CD4-positive, alpha-beta T cell (primary cell): ENCODE results near the gene RAB11FIP3. TPM values are rescaled to one million over a fixed set of nuclear protein-coding genes. Genes with fewer than 3 reads are reported as not detected.

Source experiments
- ATAC-seq: fragments of 200-7000 bp; cut with Tn5 transposase; one replicate; pipeline ENCODE4 v1.10.0; 2022; ENCODE audit warnings: mild to moderate bottlenecking; ENCODE audit not compliant: poor library complexity
- CTCF ChIA-PET: fragments of 350-600 bp; sonication (Branson Sonifier 250); formaldehyde crosslinking; loops from one replicate; lab custom pipeline; 2021; ENCODE audit warnings: antibody characterized with exemption, inconsistent platforms; lab: Charles Lee
- POLR2A ChIA-PET: fragments of 350-600 bp; sonication (Branson Sonifier 250); formaldehyde crosslinking; loops from one replicate; lab custom pipeline; 2021; ENCODE audit warnings: antibody characterized with exemption, inconsistent platforms; lab: Charles Lee
- DNase-seq, 14 experiments: peaks; one replicate each; pipeline ENCODE4 v3.0.0-alpha.2; 2013 to 2020; ENCODE audit warnings: mixed read lengths in 2 of 14
- H3K27ac ChIP-seq, 2 donors: one replicate each; pipeline versions ENCODE4 v1.5.1 to v1.7.0; 2013; ENCODE audit warnings: low read length in 2 of 2, low read depth in 1 of 2, mild to moderate bottlenecking in 1 of 2
- H3K27me3 ChIP-seq, 2 experiments: 1 replicate in 1 of 2; 2 replicates in 1 of 2; pipeline versions ENCODE4 v1.6.1 to v1.7.0; 2013; ENCODE audit warnings: low read length in 2 of 2, control low read depth in 1 of 2, mild to moderate bottlenecking in 1 of 2, moderate library complexity in 1 of 2; ENCODE audit not compliant: insufficient read depth in 2 of 2, control insufficient read depth in 1 of 2
- H3K36me3 ChIP-seq: one replicate; pipeline ENCODE4 v1.6.1; 2013; ENCODE audit warnings: low read length, control low read depth; ENCODE audit not compliant: insufficient read depth
- H3K4me1 ChIP-seq: one replicate; pipeline ENCODE4 v1.6.1; 2013; ENCODE audit warnings: low read length, control low read depth; ENCODE audit not compliant: insufficient read depth
- H3K4me3 ChIP-seq: one replicate; pipeline ENCODE4 v1.5.1; 2013; ENCODE audit warnings: mild to moderate bottlenecking, low read length, moderate library complexity
- H3K9me3 ChIP-seq, 2 experiments: 1 replicate in 1 of 2; 2 replicates in 1 of 2; pipeline versions ENCODE4 v1.6.1 to v1.7.0; 2013; ENCODE audit warnings: low read length in 2 of 2, mild to moderate bottlenecking in 2 of 2, control low read depth in 1 of 2, moderate library complexity in 1 of 2; ENCODE audit not compliant: control insufficient read depth in 1 of 2, insufficient read depth in 1 of 2
- H3K27ac Mint-ChIP-seq: one replicate; pipeline ENCODE4 v1.8.0; 2020; ENCODE audit warnings: mixed read lengths
- H3K27me3 Mint-ChIP-seq: one replicate; pipeline ENCODE4 v1.8.0; 2021; ENCODE audit warnings: mixed read lengths
- H3K36me3 Mint-ChIP-seq: one replicate; pipeline ENCODE4 v1.8.0; 2021; ENCODE audit warnings: low read depth, mixed read lengths
- H3K4me1 Mint-ChIP-seq: one replicate; pipeline ENCODE4 v1.8.0; 2021; ENCODE audit warnings: low read depth, mixed read lengths
- H3K4me3 Mint-ChIP-seq: one replicate; pipeline ENCODE4 v1.8.0; 2020; ENCODE audit warnings: mild to moderate bottlenecking, mixed read lengths
- H3K9me3 Mint-ChIP-seq: one replicate; pipeline ENCODE4 v1.8.0; 2020; ENCODE audit warnings: mixed read lengths
- intact Hi-C, 2 experiments: fragments of 100-400 bp; cut with DNase I in 1 of 2; cut with micrococcal nuclease in 1 of 2; formaldehyde crosslinking; loops; one replicate each; pipeline versions ENCODE4 v1.15.1 to v1.9.0; 2023 to 2025; cut with DNase I, micrococcal nuclease
- total RNA-seq, 174 experiments: library from RNA in 2 of 174; stranded (reverse) in 2 of 174; gene quantifications; one replicate each; pipeline ENCODE4 v1.2.3 and lab custom pipeline; 2021 to 2026
- TF ChIP-seq, protein P1 (sequence below): fragments of 200-600 bp; IDR thresholded peaks from one replicate; pipeline ENCODE4 v1.8.0; 2022; ENCODE audit warnings: antibody characterized with exemption, mild to moderate bottlenecking

The RAB11FIP3 gene
- total RNA-seq, 2 experiments from 2014 or later: 28.4 to 29.0 TPM

DNA sequence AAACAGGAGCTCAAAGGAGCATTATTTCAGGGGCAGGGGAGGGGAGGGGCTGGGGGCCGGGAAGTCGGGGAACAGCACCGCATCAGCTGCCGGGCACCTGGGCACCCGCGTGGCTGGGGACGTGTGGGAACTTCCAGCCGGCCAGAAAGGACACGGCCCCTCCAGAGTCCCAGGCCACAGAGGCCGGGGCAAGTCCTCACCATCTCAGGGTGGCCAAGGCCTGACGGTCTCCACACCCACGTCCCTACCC is 44.8 kb upstream of the RAB11FIP3 start:
- no peaks in the 10 kb centered on the region for H3K9me3 Mint-ChIP-seq
- peak overlapping the region in 1 of 2 donors; percentile 64 for H3K27ac ChIP-seq
- H3K4me1 Mint-ChIP-seq: peaks cover 26% of the 10 kb centered on the region
- ATAC-seq (no peak), DNase-seq (no peak)
- POLR2A ChIA-PET: interaction anchor here (1.0 to 5.9 kb wide), 7 partner anchors 10 to 274 kb away, joined by 3 to 60 read pairs (median 11); partner anchors contain the start of genes AXIN1, DECR2, MRPL28 and RAB11FIP3
- TF ChIP-seq, protein P1, sequence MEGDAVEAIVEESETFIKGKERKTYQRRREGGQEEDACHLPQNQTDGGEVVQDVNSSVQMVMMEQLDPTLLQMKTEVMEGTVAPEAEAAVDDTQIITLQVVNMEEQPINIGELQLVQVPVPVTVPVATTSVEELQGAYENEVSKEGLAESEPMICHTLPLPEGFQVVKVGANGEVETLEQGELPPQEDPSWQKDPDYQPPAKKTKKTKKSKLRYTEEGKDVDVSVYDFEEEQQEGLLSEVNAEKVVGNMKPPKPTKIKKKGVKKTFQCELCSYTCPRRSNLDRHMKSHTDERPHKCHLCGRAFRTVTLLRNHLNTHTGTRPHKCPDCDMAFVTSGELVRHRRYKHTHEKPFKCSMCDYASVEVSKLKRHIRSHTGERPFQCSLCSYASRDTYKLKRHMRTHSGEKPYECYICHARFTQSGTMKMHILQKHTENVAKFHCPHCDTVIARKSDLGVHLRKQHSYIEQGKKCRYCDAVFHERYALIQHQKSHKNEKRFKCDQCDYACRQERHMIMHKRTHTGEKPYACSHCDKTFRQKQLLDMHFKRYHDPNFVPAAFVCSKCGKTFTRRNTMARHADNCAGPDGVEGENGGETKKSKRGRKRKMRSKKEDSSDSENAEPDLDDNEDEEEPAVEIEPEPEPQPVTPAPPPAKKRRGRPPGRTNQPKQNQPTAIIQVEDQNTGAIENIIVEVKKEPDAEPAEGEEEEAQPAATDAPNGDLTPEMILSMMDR: no peak
- peak overlapping the region; percentile 98 for H3K27ac Mint-ChIP-seq
- intact Hi-C loops: loop anchor here in 1 of 2 experiments (1.0 to 5.0 kb wide), 2 partner anchors 10 to 147 kb away; partner anchors contain the start of genes CAPN15 and MRPL28
- H3K4me1 ChIP-seq: peaks cover 53% of the 10 kb centered on the region
- CTCF ChIA-PET: no interaction called here
- H3K4me3 Mint-ChIP-seq: peak overlapping the region; percentile 94
- no peaks in the 10 kb centered on the region for H3K27me3 ChIP-seq
- peaks cover 20% of the 10 kb centered on the region for H3K36me3 ChIP-seq
- peak overlapping the region; percentile 73 for H3K4me3 ChIP-seq
- peaks cover 22% of the 10 kb centered on the region for H3K36me3 Mint-ChIP-seq
- no peaks in the 10 kb centered on the region for H3K27me3 Mint-ChIP-seq
- H3K9me3 ChIP-seq: no peaks in the 10 kb centered on the region

GRCh38 chr16:381012-381788 is 44.2 kb upstream of the RAB11FIP3 start:
- peaks cover 53% of the 10 kb centered on the region for H3K4me1 ChIP-seq
- no peaks in the 10 kb centered on the region for H3K9me3 ChIP-seq
- Mint-ChIP-seq H3K4me3 (peak overlapping the region; percentile 80), H3K9me3 (no peaks in the 10 kb centered on the region), H3K4me1 (peaks cover 26% of the 10 kb centered on the region), H3K36me3 (peaks cover 20% of the 10 kb centered on the region), H3K27ac (peak overlapping the region; percentile 98), H3K27me3 (no peaks in the 10 kb centered on the region)
- H3K4me3 ChIP-seq: peak overlapping the region; percentile 73
- DNase-seq (peak in 3 of 14 experiments; percentile 27 to 51 (median 35)), ATAC-seq (peak; percentile 35)
- H3K27me3 ChIP-seq: no peaks in the 10 kb centered on the region
- intact Hi-C loops: loop anchor here in 1 of 2 experiments (1.0 to 5.0 kb wide), 2 partner anchors 11 to 146 kb away; partner anchors contain the start of genes CAPN15 and MRPL28
- CTCF ChIA-PET: no interaction called here
- H3K36me3 ChIP-seq: peaks cover 15% of the 10 kb centered on the region
- H3K27ac ChIP-seq: peak overlapping the region in 1 of 2 donors; percentile 64
- TF ChIP-seq, protein P1: no peak
- POLR2A ChIA-PET: interaction anchor here (1.4 to 5.9 kb wide), 6 partner anchors 10 to 274 kb away, joined by 3 to 60 read pairs (median 14); partner anchors contain the start of genes AXIN1, DECR2, MRPL28 and RAB11FIP3

DNA sequence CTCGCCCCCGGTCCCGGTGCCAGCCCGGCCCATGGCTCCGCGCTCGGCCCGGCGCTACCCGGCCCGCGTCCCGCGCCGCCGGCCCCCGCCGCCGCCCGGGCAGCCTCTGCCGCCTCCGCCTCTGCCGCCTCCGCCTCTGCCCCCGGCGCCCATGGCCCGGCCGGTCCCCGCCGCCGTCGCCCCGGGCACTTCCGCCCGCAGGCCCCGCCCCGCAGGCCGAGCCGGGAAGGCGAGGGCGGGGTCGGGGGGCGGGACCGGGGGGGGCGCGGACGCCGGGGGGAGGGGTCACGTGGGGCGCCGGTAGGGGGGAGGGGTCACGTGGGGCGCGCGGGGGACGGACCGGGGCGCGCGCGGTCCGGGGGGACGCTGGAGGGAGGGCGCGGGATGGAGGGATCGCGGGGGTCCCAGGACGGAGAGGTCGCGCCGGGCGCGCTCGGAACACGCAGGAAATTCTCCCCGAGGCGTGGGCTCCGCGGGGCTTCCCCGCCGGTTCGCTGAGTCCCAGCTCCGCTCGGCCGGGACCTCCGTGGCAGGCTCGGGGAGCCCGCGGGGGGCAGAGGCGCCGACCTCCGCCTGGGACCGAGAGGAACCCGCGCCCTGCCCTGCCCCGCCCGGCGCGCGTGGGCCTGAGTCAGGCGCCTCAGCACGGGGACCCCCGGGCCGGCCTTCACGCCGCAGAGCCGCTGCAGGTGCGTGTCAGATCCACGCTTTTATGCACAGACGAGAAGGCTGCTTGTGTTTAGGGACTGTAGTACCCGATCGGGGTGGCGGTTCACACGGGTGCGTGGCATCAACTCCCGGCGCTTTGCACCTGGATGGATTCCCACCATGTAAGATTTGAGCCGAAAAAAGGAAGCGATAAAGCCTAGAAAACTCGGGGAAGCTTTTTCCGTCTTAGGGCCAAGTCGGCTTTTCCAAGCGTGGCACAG is 43.4 kb upstream of the RAB11FIP3 start, which contains the start of gene PGAP6:
TSS of gene PGAP6 (minus strand) at position 190 of the 929 bp plus-strand sequence. CDS start at position 33, 157 bp downstream.
- H3K4me3 ChIP-seq: peak within 1 kb of the TSS; percentile 73
- peaks cover 53% of the 10 kb centered on the region for H3K4me1 ChIP-seq
- Mint-ChIP-seq H3K36me3 (peaks cover 16% of the 10 kb centered on the region), H3K27ac (peak within 1 kb of the TSS; percentile 98), H3K27me3 (no peaks in the 10 kb centered on the region), H3K4me3 (peak within 1 kb of the TSS; percentile 84), H3K9me3 (no peaks in the 10 kb centered on the region), H3K4me1 (peaks cover 26% of the 10 kb centered on the region)
- no peaks in the 10 kb centered on the region for H3K27me3 ChIP-seq
- H3K9me3 ChIP-seq: no peaks in the 10 kb centered on the region
- ChIA-PET CTCF (interaction anchor here (1.0 to 2.3 kb wide), 2 partner anchors 10 to 20 kb away, joined by 3 to 8 read pairs; partner anchors contain the start of gene DECR2), POLR2A (interaction anchor here (1.0 to 5.9 kb wide), 10 partner anchors 10 to 275 kb away, joined by 3 to 60 read pairs (median 4); partner anchors contain the start of genes DECR2, LUC7L, MRPL28 and RAB11FIP3)
- intact Hi-C loops: loop anchor here (1.0 to 5.0 kb wide), 6 partner anchors 12 to 145 kb away; partner anchors contain the start of genes NME4 (in 2 of the 2), CAPN15 (in 1 of the 2), MRPL28 (in 1 of the 2) and RAB11FIP3 (in 1 of the 2)
- DNase-seq: peak in 12 of 14 experiments; percentile 35 to 87 (median 71)
- H3K36me3 ChIP-seq: peaks cover 8% of the 10 kb centered on the region
- H3K27ac ChIP-seq: peak within 1 kb of the TSS in 1 of 2 donors; percentile 64
- ATAC-seq: peak; percentile 42
- TF ChIP-seq, protein P1: no peak
